MV-4-11 (cell line): ENCODE measurements around the gene MAST3.
"Not testable (repeated sequence)": the region's sequence is repeated elsewhere in the genome, so short reads cannot be mapped to it uniquely, and the experiment has no call there.

Experiments used
- DNase-seq: peaks from one replicate; lab custom pipeline; 2025; lab: John Stamatoyannopoulos, UW

The MAST3 gene

GRCh38 chr19:18086590-18087138 is 10.9 kb upstream of the MAST3 start, which contains the start of gene IL12RB1:
IL12RB1 (minus strand) TSS chr19:18086934; CDS start chr19:18086823, 111 bp downstream.
- DNase-seq, result peak; percentile 77

GRCh38 chr19:18089096-18089541 is 8.5 kb upstream of the MAST3 start:
- DNase-seq, result peak; percentile 92

GRCh38 chr19:18089726-18090125 is 7.9 kb upstream of the MAST3 start:
- no peak for DNase-seq

GRCh38 chr19:18090545-18091216 is 6.9 kb upstream of the MAST3 start:
- no peak for DNase-seq

- DNase-seq, result peak; percentile 78
Measured at GRCh38 chr19:18091217-18091608, 6.4 kb upstream of the MAST3 start.

GRCh38 chr19:18093439-18094161 is 4.0 kb upstream of the MAST3 start:
- DNase-seq, result peak; percentile 43

- no peak for DNase-seq
Measured at GRCh38 chr19:18096258-18096657, 1.3 kb upstream of the MAST3 start.

GRCh38 chr19:18097993-18098890 is 664 bp downstream of the MAST3 start:
- no peak for DNase-seq

- DNase-seq, result peak; percentile 60
Measured at GRCh38 chr19:18098891-18099622, 1.5 kb downstream of the MAST3 start.

- DNase-seq, result no peak
Measured at GRCh38 chr19:18099623-18099995, 2.0 kb downstream of the MAST3 start.

GRCh38 chr19:18100710-18101109 is 3.1 kb downstream of the MAST3 start:
- DNase-seq, result no peak

GRCh38 chr19:18101268-18101667 is 3.7 kb downstream of the MAST3 start:
- DNase-seq, result no peak

GRCh38 chr19:18102916-18103542 is 5.5 kb downstream of the MAST3 start:
- no peak for DNase-seq

GRCh38 chr19:18104793-18105131 is 7.2 kb downstream of the MAST3 start:
- no peak for DNase-seq

GRCh38 chr19:18105259-18105658 is 7.7 kb downstream of the MAST3 start:
- DNase-seq, result not testable (repeated sequence)

- peak; percentile 44 for DNase-seq
Measured at GRCh38 chr19:18107235-18107634, 9.7 kb downstream of the MAST3 start.

- no peak for DNase-seq
Measured at GRCh38 chr19:18108897-18109296, 11.3 kb downstream of the MAST3 start.

GRCh38 chr19:18109341-18109732 is 11.8 kb downstream of the MAST3 start:
- DNase-seq, result no peak

GRCh38 chr19:18109733-18110608 is 12.4 kb downstream of the MAST3 start:
- peak; percentile 25 for DNase-seq

- no peak for DNase-seq
Measured at GRCh38 chr19:18110609-18111232, 13.1 kb downstream of the MAST3 start.
